ENCODE measurements around the gene SPIN1. TPM values are rescaled to one million over a fixed set of nuclear protein-coding genes. Genes with fewer than 3 reads are reported as not detected.

Gene SPIN1
- total RNA-seq, 1 experiment from 2014 or later, result 38.6 TPM

- no peak for DNase-seq (ENCODE audit: low read depth, low spot score)
- in situ Hi-C loops (cut with HindIII; ENCODE audit: low pct_unique_long_range_greater_than_20kb, low sequenced_read_pairs), result no loop called here
Measured at GRCh38 chr9:88418715-88419540, 30.7 kb downstream of the SPIN1 start.

GRCh38 chr9:88420227-88420626 is 32.0 kb downstream of the SPIN1 start:
- no peak for DNase-seq (ENCODE audit: low read depth, low spot score)
- in situ Hi-C loops (cut with HindIII; ENCODE audit: low pct_unique_long_range_greater_than_20kb, low sequenced_read_pairs), result no loop called here

GRCh38 chr9:88421348-88421747 is 33.1 kb downstream of the SPIN1 start:
- in situ Hi-C loops (cut with HindIII; ENCODE audit: low pct_unique_long_range_greater_than_20kb, low sequenced_read_pairs), result no loop called here
- DNase-seq (ENCODE audit: low read depth, low spot score), result no peak

GRCh38 chr9:88425538-88425950 is 37.3 kb downstream of the SPIN1 start:
- no peak for DNase-seq (ENCODE audit: low read depth, low spot score)
- in situ Hi-C loops (cut with HindIII; ENCODE audit: low pct_unique_long_range_greater_than_20kb, low sequenced_read_pairs), result no loop called here

GRCh38 chr9:88426651-88427050 is 38.4 kb downstream of the SPIN1 start:
- in situ Hi-C loops (cut with HindIII; ENCODE audit: low pct_unique_long_range_greater_than_20kb, low sequenced_read_pairs), result no loop called here
- no peak for DNase-seq (ENCODE audit: low read depth, low spot score)

GRCh38 chr9:88429595-88430430 is 41.6 kb downstream of the SPIN1 start:
- in situ Hi-C loops (cut with HindIII; ENCODE audit: low pct_unique_long_range_greater_than_20kb, low sequenced_read_pairs), result no loop called here
- no peak for DNase-seq (ENCODE audit: low read depth, low spot score)

GRCh38 chr9:88433583-88434255 is 45.5 kb downstream of the SPIN1 start:
- in situ Hi-C loops (cut with HindIII; ENCODE audit: low pct_unique_long_range_greater_than_20kb, low sequenced_read_pairs), result no loop called here
- DNase-seq (ENCODE audit: low read depth, low spot score), result no peak

- in situ Hi-C loops (cut with HindIII; ENCODE audit: low pct_unique_long_range_greater_than_20kb, low sequenced_read_pairs), result no loop called here
Measured at GRCh38 chr9:88435336-88435735, 47.1 kb downstream of the SPIN1 start.

GRCh38 chr9:88436379-88436778 is 48.1 kb downstream of the SPIN1 start:
- DNase-seq (ENCODE audit: low read depth, low spot score), result no peak
- in situ Hi-C loops (cut with HindIII; ENCODE audit: low pct_unique_long_range_greater_than_20kb, low sequenced_read_pairs), result no loop called here

More at GRCh38 chr9:88435336-88435735, 47.1 kb downstream of the SPIN1 start:
- no peak for DNase-seq (ENCODE audit: low read depth, low spot score)

GRCh38 chr9:88437210-88438146 is 49.2 kb downstream of the SPIN1 start:
- in situ Hi-C loops (cut with HindIII; ENCODE audit: low pct_unique_long_range_greater_than_20kb, low sequenced_read_pairs), result no loop called here
- DNase-seq (ENCODE audit: low read depth, low spot score), result no peak

- DNase-seq (ENCODE audit: low read depth, low spot score), result no peak
- in situ Hi-C loops (cut with HindIII; ENCODE audit: low pct_unique_long_range_greater_than_20kb, low sequenced_read_pairs), result no loop called here
Measured at GRCh38 chr9:88438811-88439210, 50.6 kb downstream of the SPIN1 start.

GRCh38 chr9:88441301-88442007 is 53.2 kb downstream of the SPIN1 start:
- in situ Hi-C loops (cut with HindIII; ENCODE audit: low pct_unique_long_range_greater_than_20kb, low sequenced_read_pairs), result no loop called here
- no peak for DNase-seq (ENCODE audit: low read depth, low spot score)

- in situ Hi-C loops (cut with HindIII; ENCODE audit: low pct_unique_long_range_greater_than_20kb, low sequenced_read_pairs), result no loop called here
Measured at GRCh38 chr9:88443480-88444113, 55.4 kb downstream of the SPIN1 start.

GRCh38 chr9:88446728-88447127 is 58.5 kb downstream of the SPIN1 start:
- no peak for DNase-seq (ENCODE audit: low read depth, low spot score)
- in situ Hi-C loops (cut with HindIII; ENCODE audit: low pct_unique_long_range_greater_than_20kb, low sequenced_read_pairs), result no loop called here

More at GRCh38 chr9:88443480-88444113, 55.4 kb downstream of the SPIN1 start:
- DNase-seq (ENCODE audit: low read depth, low spot score), result no peak

- in situ Hi-C loops (cut with HindIII; ENCODE audit: low pct_unique_long_range_greater_than_20kb, low sequenced_read_pairs), result no loop called here
- DNase-seq (ENCODE audit: low read depth, low spot score), result no peak
Measured at GRCh38 chr9:88447431-88447830, 59.2 kb downstream of the SPIN1 start.

GRCh38 chr9:88451160-88451559 is 62.9 kb downstream of the SPIN1 start:
- in situ Hi-C loops (cut with HindIII; ENCODE audit: low pct_unique_long_range_greater_than_20kb, low sequenced_read_pairs), result no loop called here
- no peak for DNase-seq (ENCODE audit: low read depth, low spot score)
